ENCODE measurements around the gene HTATIP2.

HTATIP2 gene

DNA sequence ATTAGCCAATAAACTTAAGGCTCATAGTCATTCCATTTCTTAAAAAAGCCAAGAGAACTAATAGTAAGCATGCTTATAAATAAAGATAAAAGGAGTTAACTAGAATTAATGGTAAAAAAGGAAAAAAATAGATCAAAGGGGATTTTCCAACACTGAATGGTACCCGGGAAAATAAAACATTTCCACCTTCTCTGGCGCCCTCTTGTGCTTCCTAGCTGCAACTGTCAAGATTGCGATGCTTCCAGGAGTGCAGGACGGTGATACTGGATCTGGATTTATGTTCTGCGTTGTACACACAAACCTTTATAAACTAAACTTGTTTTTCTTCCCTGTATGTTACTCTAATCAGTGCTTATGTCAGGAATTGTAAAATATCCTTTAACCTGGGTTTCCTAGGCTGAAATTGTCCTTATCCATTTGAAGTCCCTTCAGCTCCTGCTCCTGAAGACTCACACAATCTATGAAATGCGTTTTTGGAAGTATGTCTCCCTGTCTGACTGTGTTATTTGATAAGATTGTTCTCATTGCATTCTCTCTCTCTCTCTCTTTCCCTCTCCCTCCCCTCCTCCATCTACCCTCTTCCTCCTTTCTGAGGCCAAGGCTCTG is 9.6 kb upstream of the HTATIP2 start:
- H3K27me3 ChIP-seq (ENCODE audit: insufficient read depth, poor library complexity, severe bottlenecking), result no peaks in the 10 kb centered on the region
- H3K4me1 ChIP-seq (ENCODE audit: insufficient read depth, poor library complexity, severe bottlenecking), result no peaks in the 10 kb centered on the region
- no peak overlapping the region for H3K27ac ChIP-seq (ENCODE audit: poor library complexity, severe bottlenecking)
- TF ChIP-seq, protein P1, sequence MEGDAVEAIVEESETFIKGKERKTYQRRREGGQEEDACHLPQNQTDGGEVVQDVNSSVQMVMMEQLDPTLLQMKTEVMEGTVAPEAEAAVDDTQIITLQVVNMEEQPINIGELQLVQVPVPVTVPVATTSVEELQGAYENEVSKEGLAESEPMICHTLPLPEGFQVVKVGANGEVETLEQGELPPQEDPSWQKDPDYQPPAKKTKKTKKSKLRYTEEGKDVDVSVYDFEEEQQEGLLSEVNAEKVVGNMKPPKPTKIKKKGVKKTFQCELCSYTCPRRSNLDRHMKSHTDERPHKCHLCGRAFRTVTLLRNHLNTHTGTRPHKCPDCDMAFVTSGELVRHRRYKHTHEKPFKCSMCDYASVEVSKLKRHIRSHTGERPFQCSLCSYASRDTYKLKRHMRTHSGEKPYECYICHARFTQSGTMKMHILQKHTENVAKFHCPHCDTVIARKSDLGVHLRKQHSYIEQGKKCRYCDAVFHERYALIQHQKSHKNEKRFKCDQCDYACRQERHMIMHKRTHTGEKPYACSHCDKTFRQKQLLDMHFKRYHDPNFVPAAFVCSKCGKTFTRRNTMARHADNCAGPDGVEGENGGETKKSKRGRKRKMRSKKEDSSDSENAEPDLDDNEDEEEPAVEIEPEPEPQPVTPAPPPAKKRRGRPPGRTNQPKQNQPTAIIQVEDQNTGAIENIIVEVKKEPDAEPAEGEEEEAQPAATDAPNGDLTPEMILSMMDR (IDR thresholded peaks at IDR 0.05; ENCODE audit: poor library complexity, severe bottlenecking), result peak; percentile 94
- H3K36me3 ChIP-seq (ENCODE audit: low read depth), result no peaks in the 10 kb centered on the region
- H3K9me3 ChIP-seq (ENCODE audit: severe bottlenecking), result no peaks in the 10 kb centered on the region
- DNase-seq (ENCODE audit: low spot score), result no peak
- ATAC-seq (ENCODE audit: low read depth), result 0 out of 3 replicates have a peak, but pooled peaks have one; percentile 48
- H3K4me3 ChIP-seq (ENCODE audit: severe bottlenecking), result no peak overlapping the region

DNA sequence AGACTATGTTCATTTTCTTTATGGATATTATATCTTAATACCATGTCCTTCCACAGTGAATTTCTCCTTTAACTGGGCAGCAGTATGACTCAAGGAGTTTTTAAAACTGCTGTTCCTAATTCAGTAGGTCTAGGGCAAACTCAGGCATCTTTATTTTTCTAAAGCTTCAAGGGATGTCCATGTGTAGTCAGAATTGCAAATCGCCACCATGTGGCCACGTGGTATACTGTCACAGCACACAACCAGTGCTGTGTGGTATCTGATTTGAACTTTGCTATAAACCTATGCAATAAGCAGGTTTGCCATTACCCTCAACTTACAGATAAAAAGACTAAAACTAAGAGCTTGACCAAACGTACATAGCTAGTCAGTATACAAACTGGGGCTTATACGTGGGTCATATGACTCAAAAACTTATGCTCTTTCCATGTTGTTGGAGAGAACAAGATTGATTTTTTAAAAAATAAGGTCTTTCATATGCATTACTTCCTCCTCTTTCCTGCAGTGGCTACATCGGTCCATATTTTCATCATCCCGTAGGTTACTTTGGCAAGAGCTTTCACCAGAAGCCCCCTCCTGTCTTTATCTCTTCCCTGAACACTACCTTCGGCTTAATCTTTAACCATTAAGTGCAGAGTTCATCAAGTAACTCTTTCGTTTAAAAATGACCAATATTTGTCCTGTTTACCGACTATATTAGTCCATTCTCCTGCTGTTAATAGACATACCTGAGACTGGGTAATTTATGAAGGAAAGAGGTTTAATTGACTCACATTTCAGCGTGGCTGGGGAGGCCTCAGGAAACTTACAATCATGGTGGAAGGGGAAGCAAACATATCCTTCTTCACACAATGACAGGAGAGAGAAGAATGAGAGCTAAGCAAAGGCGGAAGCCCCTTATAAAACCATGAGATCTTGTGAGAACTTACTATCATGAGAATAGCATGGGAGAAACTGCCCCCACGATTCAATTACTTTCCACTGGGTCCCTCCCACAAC is 8.0 kb upstream of the HTATIP2 start:
- no peak overlapping the region for H3K27ac ChIP-seq (ENCODE audit: poor library complexity, severe bottlenecking)
- no peaks in the 10 kb centered on the region for H3K27me3 ChIP-seq (ENCODE audit: insufficient read depth, poor library complexity, severe bottlenecking)
- ATAC-seq (ENCODE audit: low read depth) (peak; percentile 73; the same call in 2 of the 3 replicates), DNase-seq (ENCODE audit: low spot score) (no peak)
- no peak overlapping the region for H3K4me3 ChIP-seq (ENCODE audit: severe bottlenecking)
- H3K4me1 ChIP-seq (ENCODE audit: insufficient read depth, poor library complexity, severe bottlenecking), result peaks cover under 1% of the 10 kb centered on the region
- TF ChIP-seq, protein P1 (IDR thresholded peaks at IDR 0.05; ENCODE audit: poor library complexity, severe bottlenecking), result peak; percentile 55
- H3K9me3 ChIP-seq (ENCODE audit: severe bottlenecking), result no peaks in the 10 kb centered on the region
- H3K36me3 ChIP-seq (ENCODE audit: low read depth), result no peaks in the 10 kb centered on the region

DNA sequence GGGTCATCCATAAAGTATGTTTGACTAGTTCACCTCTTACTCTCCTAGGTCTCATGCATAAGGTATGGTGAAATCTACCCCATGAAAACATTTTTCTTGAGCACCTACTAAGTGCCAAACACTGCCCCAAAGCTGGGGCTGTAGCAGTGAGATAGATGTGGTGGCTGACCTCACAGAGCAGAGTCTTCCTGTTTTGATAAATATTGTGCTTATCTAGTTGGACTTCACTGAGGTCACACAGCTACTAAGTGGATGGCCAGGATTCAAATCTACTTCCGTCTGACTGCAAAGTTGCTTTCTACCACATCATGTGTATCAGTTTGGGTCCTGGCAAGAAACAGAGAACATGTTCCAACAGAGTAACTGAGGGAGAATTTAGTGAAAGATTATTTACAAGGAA is 6.4 kb upstream of the HTATIP2 start:
- Histone ChIP-seq H3K27me3 (ENCODE audit: insufficient read depth, poor library complexity, severe bottlenecking) (no peaks in the 10 kb centered on the region), H3K4me1 (ENCODE audit: insufficient read depth, poor library complexity, severe bottlenecking) (peaks cover 3% of the 10 kb centered on the region), H3K9me3 (ENCODE audit: severe bottlenecking) (no peaks in the 10 kb centered on the region), H3K4me3 (ENCODE audit: severe bottlenecking) (no peak overlapping the region), H3K36me3 (ENCODE audit: low read depth) (no peaks in the 10 kb centered on the region), H3K27ac (ENCODE audit: poor library complexity, severe bottlenecking) (no peak overlapping the region)
- ATAC-seq (ENCODE audit: low read depth) (no peak), DNase-seq (ENCODE audit: low spot score) (no peak)
- TF ChIP-seq, protein P1 (IDR thresholded peaks at IDR 0.05; ENCODE audit: poor library complexity, severe bottlenecking), result no peak

DNA sequence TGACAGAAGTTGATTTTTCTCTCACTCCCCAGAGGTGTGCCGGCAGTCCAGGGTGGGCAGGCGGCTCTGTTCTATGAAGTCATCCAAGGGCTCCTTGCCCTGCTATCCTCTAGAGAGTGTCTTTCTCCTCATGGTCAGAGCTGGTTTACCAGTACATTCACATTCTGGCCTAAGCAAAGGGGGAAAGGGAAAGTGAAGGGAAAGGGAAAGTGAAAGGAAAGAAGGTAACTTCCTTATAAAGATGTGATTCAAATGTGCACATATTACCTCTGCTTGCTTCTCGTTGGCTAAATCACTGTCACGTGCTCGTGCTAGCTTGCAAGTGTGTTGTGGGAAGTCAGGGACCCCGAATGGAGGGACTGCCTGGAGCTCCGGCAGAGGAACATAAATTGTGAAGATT is 2.9 kb upstream of the HTATIP2 start:
- no peak for DNase-seq (ENCODE audit: low spot score)
- Histone ChIP-seq H3K9me3 (ENCODE audit: severe bottlenecking) (no peaks in the 10 kb centered on the region), H3K36me3 (ENCODE audit: low read depth) (no peaks in the 10 kb centered on the region), H3K27ac (ENCODE audit: poor library complexity, severe bottlenecking) (no peak overlapping the region), H3K4me3 (ENCODE audit: severe bottlenecking) (no peak overlapping the region), H3K27me3 (ENCODE audit: insufficient read depth, poor library complexity, severe bottlenecking) (no peaks in the 10 kb centered on the region), H3K4me1 (ENCODE audit: insufficient read depth, poor library complexity, severe bottlenecking) (peaks cover 10% of the 10 kb centered on the region)
- ATAC-seq (ENCODE audit: low read depth), result no peak
- TF ChIP-seq, protein P1 (IDR thresholded peaks at IDR 0.05; ENCODE audit: poor library complexity, severe bottlenecking), result no peak

Data from RWPE2 (cell line).